Activated T-helper 1 cell treated with anti-CD3 and anti-CD28 coated beads, Interleukin-12 subunit alpha, Interleukin-12 subunit beta, Interleukin-2, Interleukin-4 antibody, amounts not matched to agents 30 ng/mL and 10 ng/mL and 1 ng/mL, durations not matched to agents 14 hours and 24 hours and 36 hours (primary cell): Measurements from ENCODE around the gene CAMK2A. TPM values are rescaled to one million over a fixed set of nuclear protein-coding genes. Genes with fewer than 3 reads are reported as not detected.

Experiments used
- DNase-seq: peaks from one replicate; pipeline ENCODE4 v3.0.0; 2021; ENCODE audit warnings: low spot score
- H3K27ac Mint-ChIP-seq: one replicate; pipeline ENCODE4 v1.8.0; 2021; ENCODE audit warnings: mild to moderate bottlenecking, mixed read lengths
- H3K27me3 Mint-ChIP-seq: one replicate; pipeline ENCODE4 v1.8.0; 2022; ENCODE audit warnings: mild to moderate bottlenecking, moderate library complexity, mixed read lengths; ENCODE audit not compliant: insufficient read depth
- H3K36me3 Mint-ChIP-seq: one replicate; pipeline ENCODE4 v1.8.0; 2021; ENCODE audit warnings: low read depth, mixed read lengths
- H3K4me1 Mint-ChIP-seq: one replicate; pipeline ENCODE4 v1.8.0; 2021; ENCODE audit warnings: low read depth, mixed read lengths
- H3K4me3 Mint-ChIP-seq: one replicate; pipeline ENCODE4 v1.8.0; 2021; ENCODE audit warnings: mild to moderate bottlenecking, moderate library complexity, mixed read lengths
- H3K9me3 Mint-ChIP-seq: one replicate; pipeline ENCODE4 v1.8.0; 2021; ENCODE audit warnings: mixed read lengths
- intact Hi-C: fragments of 100-400 bp; cut with micrococcal nuclease; formaldehyde crosslinking; loops from one replicate; pipeline ENCODE4 v1.15.1; 2024
- total RNA-seq: library from RNA; stranded (reverse); gene quantifications from 2 replicates; pipeline ENCODE4 v1.2.3, GENCODE V29; 2022

Gene CAMK2A
- total RNA-seq, 1 donor from 2014 or later, result not detected

GRCh38 chr5:150219861-150220260 lies 69.7 kb downstream of the CAMK2A start:
- Mint-ChIP-seq H3K27ac (no peak overlapping the region), H3K27me3 (peaks cover 8% of the 10 kb centered on the region), H3K36me3 (no peaks in the 10 kb centered on the region), H3K4me3 (no peak overlapping the region), H3K4me1 (no peaks in the 10 kb centered on the region), H3K9me3 (no peaks in the 10 kb centered on the region)
- no peak for DNase-seq
- intact Hi-C loops, result loop anchor here (2.0 kb wide), 2 partner anchors 217 to 385 kb away; no protein-coding TSS in a partner anchor

DNA sequence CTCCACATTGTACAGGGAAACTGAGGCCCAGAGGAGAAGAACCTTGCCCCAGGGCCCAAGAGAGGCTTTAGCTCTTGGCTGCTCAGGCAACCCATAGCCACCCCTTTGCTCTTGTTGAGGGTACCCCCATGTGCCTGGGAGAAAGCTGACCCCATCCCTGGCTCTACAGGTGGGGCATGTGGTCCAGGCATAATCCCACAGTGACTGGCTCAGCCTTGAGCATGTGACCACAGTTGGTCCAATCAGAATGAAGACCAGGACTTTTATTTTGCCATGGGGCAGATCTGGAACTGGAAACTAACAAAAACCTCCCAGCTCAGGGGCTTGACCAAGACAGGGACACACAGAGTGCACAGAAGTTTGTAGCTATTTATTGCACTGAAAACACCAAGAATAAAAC lies 70.4 kb downstream of the CAMK2A start:
- H3K36me3 Mint-ChIP-seq, result no peaks in the 10 kb centered on the region
- intact Hi-C loops, result loop anchor here (2.0 kb wide), 2 partner anchors 218 to 384 kb away; no protein-coding TSS in a partner anchor
- no peaks in the 10 kb centered on the region for H3K4me1 Mint-ChIP-seq

DNA sequence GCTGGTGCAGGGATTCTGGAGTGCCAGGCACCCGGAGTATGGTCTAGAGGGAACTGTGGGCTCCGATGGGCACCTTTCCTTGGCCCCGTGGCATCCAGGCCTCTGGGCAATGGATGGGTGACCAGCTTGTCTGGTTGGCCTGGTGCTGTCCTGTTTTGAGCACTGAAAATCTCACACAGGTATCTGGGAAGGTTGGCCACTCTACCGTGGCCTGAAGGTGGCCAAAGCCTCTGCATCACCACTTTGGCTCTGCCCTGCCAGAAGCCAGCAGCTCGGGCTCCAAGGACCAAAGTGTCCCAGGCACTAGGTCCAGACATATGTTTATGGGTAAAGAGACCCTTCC lies 70.9 kb downstream of the CAMK2A start:
- Mint-ChIP-seq H3K9me3 (no peaks in the 10 kb centered on the region), H3K36me3 (no peaks in the 10 kb centered on the region), H3K4me3 (no peak overlapping the region), H3K4me1 (no peaks in the 10 kb centered on the region), H3K27ac (no peak overlapping the region), H3K27me3 (peaks cover 11% of the 10 kb centered on the region)
- intact Hi-C loops, result loop anchor here (1.0 to 2.0 kb wide), 5 partner anchors 57 to 582 kb away; no protein-coding TSS in a partner anchor
- no peak for DNase-seq

More for the DNA sequence above, 70.4 kb downstream of the CAMK2A start:
- DNase-seq, result no peak
- Mint-ChIP-seq H3K27ac (no peak overlapping the region), H3K9me3 (no peaks in the 10 kb centered on the region), H3K4me3 (no peak overlapping the region), H3K27me3 (peaks cover 8% of the 10 kb centered on the region)

GRCh38 chr5:150217873-150218692 lies 71.5 kb downstream of the CAMK2A start:
- H3K36me3 Mint-ChIP-seq, result no peaks in the 10 kb centered on the region
- no peak overlapping the region for H3K27ac Mint-ChIP-seq
- no peaks in the 10 kb centered on the region for H3K9me3 Mint-ChIP-seq
- H3K4me1 Mint-ChIP-seq, result no peaks in the 10 kb centered on the region
- peaks cover 13% of the 10 kb centered on the region for H3K27me3 Mint-ChIP-seq
- intact Hi-C loops, result loop anchor here (1.0 to 2.0 kb wide), 5 partner anchors 57 to 582 kb away; no protein-coding TSS in a partner anchor
- H3K4me3 Mint-ChIP-seq, result no peak overlapping the region
- DNase-seq, result peak; percentile 67

DNA sequence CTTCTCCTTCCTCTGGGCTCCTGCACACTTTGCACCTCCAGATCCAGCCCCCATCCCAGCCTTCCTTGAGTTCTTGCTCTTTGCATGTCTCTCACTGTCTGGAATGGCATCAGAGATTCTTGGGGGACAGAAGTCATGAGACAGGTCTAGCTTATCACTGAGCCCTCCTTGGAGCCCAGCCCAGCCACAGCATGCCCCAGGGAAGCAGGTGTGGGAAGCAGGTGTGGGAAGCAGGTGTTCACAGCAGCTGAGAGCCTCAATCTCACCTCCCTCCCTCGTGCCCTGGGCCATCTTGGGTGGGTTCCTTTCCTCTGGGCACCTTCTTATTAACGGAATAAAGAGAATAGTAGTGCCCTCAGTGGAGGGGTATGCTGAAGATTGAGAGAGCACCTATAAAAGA lies 72.5 kb downstream of the CAMK2A start:
- DNase-seq, result no peak
- Mint-ChIP-seq H3K9me3 (no peaks in the 10 kb centered on the region), H3K4me3 (no peak overlapping the region), H3K27ac (no peak overlapping the region), H3K36me3 (no peaks in the 10 kb centered on the region), H3K27me3 (peaks cover 16% of the 10 kb centered on the region), H3K4me1 (no peaks in the 10 kb centered on the region)
- intact Hi-C loops, result no loop called here

DNA sequence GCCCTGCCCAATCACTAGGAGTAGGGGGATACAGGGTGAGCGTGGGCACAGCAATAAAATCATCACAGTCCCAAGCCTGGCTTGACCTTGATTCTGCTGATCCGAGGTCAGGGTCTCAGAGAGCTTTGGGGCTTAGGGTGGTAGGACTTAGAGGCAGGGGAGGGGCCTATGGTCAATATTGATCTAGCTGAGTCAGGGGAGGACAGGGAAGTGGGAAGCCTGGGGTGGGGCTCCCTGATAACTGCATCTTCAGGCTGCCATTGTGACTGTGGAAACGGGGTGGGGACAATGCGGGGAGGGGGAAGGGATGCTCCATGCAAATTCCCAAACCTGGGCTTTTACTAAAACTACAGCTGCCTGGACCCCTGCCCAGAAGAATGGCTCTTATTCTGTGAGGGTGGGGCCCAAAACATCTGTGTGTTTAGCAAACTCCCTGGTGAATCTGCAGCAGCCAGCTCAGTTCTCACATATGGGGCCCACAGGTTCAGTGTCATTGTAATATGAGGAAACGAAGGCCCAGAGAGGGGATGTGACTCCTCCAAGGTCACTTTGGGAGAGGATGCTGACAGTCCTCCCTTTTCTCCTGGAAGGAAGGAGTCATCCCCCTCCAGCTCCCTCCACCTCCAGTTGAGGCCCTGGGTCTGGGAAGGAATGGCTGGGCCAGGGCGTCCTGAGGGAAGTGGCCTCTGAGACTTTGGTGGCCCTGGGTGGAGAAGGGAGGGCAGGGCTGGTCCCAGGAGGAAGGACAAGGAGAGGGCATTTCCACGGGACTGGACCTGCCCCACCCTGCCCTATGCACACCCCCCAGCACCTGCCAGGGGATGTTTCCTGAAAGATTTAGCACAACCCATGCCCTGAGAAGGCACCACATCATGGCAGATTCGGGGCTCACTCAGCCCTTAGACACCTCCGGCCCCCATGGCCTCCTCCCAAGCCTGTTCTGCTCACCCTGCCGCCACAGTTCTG lies 73.3 kb downstream of the CAMK2A start:
- no peak for DNase-seq
- H3K9me3 Mint-ChIP-seq, result no peaks in the 10 kb centered on the region
- H3K27me3 Mint-ChIP-seq, result peaks cover 18% of the 10 kb centered on the region
- H3K27ac Mint-ChIP-seq, result no peak overlapping the region
- H3K4me3 Mint-ChIP-seq, result no peak overlapping the region
- no peaks in the 10 kb centered on the region for H3K4me1 Mint-ChIP-seq
- no peaks in the 10 kb centered on the region for H3K36me3 Mint-ChIP-seq
- intact Hi-C loops, result no loop called here

DNA sequence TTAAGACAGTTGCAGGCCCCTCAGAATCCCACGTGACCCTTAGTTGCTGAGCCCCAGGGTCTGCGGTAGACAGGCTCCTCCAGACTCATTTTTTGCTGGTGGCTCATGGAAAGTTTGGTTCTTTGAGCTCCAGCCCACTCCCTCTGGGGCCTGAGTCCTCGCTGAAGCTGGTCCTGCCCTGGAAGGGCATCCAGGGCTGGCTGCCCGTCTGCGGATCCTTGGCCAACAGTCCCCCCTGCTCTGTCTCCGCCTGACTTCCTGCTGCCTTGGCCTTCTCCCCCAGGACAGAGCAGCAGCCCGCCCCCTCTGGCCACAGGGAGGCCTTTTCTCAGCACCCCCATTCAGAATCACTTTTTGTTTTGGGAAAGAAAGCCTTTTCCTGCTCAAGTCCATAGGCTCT lies 75.3 kb downstream of the CAMK2A start:
- H3K27me3 Mint-ChIP-seq, result peaks cover 21% of the 10 kb centered on the region
- no peak for DNase-seq
- no peak overlapping the region for H3K4me3 Mint-ChIP-seq
- H3K36me3 Mint-ChIP-seq, result no peaks in the 10 kb centered on the region
- no peaks in the 10 kb centered on the region for H3K9me3 Mint-ChIP-seq
- no peak overlapping the region for H3K27ac Mint-ChIP-seq
- intact Hi-C loops, result no loop called here
- peaks cover 2% of the 10 kb centered on the region for H3K4me1 Mint-ChIP-seq

- intact Hi-C loops, result no loop called here
- no peak for DNase-seq
- Mint-ChIP-seq H3K9me3 (no peaks in the 10 kb centered on the region), H3K36me3 (no peaks in the 10 kb centered on the region), H3K27me3 (peaks cover 26% of the 10 kb centered on the region), H3K4me1 (peaks cover 9% of the 10 kb centered on the region), H3K4me3 (no peak overlapping the region), H3K27ac (no peak overlapping the region)
Measured at GRCh38 chr5:150213530-150213929, 76.0 kb downstream of the CAMK2A start.

- no peak overlapping the region for H3K27ac Mint-ChIP-seq
- no peaks in the 10 kb centered on the region for H3K36me3 Mint-ChIP-seq
- no peak for DNase-seq
- H3K9me3 Mint-ChIP-seq, result no peaks in the 10 kb centered on the region
- H3K4me1 Mint-ChIP-seq, result peaks cover 9% of the 10 kb centered on the region
- no peak overlapping the region for H3K4me3 Mint-ChIP-seq
- peaks cover 25% of the 10 kb centered on the region for H3K27me3 Mint-ChIP-seq
- intact Hi-C loops, result no loop called here
Measured at GRCh38 chr5:150211156-150212030, 78.2 kb downstream of the CAMK2A start.

DNA sequence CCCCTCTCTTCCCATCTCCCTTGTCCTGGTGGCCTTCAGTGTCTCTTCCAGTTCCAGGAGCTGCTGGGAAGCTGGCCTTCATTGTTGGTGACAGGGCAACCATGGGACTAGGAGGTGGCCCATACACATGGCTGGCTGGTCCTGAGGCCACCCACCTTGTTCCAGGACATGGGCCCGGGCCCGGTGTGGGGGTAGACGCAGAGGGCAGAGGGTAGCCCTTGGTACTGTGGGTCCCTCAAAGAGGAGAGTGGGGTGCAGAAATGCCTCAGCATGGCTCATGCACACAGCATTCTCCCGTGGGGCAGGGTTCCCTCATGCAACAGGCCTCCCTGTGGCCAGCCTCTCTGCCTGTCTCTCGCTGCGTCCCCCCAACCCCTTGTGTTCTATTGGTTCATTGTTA lies 78.9 kb downstream of the CAMK2A start:
- H3K27ac Mint-ChIP-seq, result no peak overlapping the region
- H3K4me3 Mint-ChIP-seq, result no peak overlapping the region
- peaks cover 9% of the 10 kb centered on the region for H3K4me1 Mint-ChIP-seq
- H3K9me3 Mint-ChIP-seq, result no peaks in the 10 kb centered on the region
- no peaks in the 10 kb centered on the region for H3K36me3 Mint-ChIP-seq
- intact Hi-C loops, result no loop called here
- H3K27me3 Mint-ChIP-seq, result peaks cover 25% of the 10 kb centered on the region
- DNase-seq, result no peak

DNA sequence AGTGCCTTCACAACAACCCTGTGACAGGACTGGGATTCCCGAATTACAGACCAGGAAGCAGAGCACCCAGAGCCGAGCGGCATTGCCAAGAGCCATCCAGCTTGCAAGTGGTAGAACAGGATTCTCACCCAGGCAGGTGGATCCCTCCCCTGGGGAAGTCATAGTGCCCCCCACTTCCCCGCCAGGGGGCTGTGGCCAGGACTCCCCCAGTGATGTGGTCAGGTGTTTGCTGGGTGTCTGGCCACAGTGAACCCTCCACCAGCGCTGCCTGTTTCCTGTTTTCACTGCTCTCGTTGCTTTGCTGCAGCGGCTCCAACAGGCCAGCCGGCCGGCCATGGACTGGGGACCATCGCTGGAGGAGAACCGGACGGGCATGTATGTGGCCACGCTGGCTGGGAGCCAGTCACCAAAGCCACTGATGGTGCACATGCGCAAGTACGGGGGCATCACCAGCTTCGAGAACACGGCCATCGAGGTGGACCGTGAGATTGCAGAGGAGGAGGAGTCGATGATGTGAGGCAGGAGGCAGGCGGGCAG lies 80.4 kb downstream of the CAMK2A start:
- intact Hi-C loops, result no loop called here
- H3K27me3 Mint-ChIP-seq, result peaks cover 25% of the 10 kb centered on the region
- H3K4me3 Mint-ChIP-seq, result no peak overlapping the region
- H3K27ac Mint-ChIP-seq, result no peak overlapping the region
- DNase-seq, result no peak
- no peaks in the 10 kb centered on the region for H3K36me3 Mint-ChIP-seq
- no peaks in the 10 kb centered on the region for H3K9me3 Mint-ChIP-seq
- peaks cover 9% of the 10 kb centered on the region for H3K4me1 Mint-ChIP-seq
